HG03521 (cell line): Measurements from ENCODE around the gene SIGLEC12.
"Not testable (repeated sequence)": the region's sequence is repeated elsewhere in the genome, so short reads cannot be mapped to it uniquely, and the experiment has no call there.

Experiments used
- ATAC-seq: cut with Tn5 transposase; IDR thresholded peaks from one replicate; pipeline ENCODE4 v1.9.1; 2021; ENCODE audit warnings: mild to moderate bottlenecking, moderate library complexity; ENCODE audit not compliant: unreplicated experiment

Gene SIGLEC12

DNA sequence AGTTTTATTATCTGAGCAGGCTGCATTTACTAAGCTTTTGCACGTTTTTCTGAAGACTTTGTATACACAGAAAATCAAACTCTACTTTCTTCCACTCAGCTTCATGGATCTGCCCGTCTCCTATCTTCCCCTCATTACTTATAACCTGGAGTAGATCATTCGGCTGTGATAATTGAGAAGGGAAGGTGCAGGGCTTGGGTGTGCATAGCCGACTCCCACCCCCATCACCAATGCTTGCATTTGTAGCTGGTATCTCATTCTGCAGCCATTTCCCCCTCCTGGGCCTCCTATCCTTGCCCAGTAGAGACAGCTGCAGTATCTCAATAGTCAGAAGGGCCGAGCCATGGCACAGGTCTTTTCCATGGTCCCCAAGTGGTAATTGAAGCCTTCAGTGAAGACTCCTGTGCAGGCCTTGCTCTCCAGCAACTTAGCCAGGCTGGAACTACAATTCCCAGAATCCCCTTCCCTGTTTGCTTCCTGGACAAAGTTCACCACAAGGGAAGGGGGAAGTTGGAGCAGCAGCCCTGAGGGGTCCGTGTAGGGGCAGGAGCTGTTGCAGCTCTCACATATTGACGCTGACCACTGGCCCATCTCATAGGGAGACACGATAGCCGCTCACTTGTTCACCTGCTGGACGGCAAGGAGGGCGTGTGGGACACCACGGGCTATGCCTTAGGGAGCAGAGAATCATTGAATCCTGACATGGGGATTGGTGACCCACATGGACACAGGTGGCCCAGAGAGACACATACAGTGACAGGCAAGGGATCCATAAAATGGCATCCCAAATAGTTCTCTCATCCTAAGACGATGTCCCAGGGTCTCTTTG, 41.2 kb downstream of the SIGLEC12 start:
- no peak for ATAC-seq

DNA sequence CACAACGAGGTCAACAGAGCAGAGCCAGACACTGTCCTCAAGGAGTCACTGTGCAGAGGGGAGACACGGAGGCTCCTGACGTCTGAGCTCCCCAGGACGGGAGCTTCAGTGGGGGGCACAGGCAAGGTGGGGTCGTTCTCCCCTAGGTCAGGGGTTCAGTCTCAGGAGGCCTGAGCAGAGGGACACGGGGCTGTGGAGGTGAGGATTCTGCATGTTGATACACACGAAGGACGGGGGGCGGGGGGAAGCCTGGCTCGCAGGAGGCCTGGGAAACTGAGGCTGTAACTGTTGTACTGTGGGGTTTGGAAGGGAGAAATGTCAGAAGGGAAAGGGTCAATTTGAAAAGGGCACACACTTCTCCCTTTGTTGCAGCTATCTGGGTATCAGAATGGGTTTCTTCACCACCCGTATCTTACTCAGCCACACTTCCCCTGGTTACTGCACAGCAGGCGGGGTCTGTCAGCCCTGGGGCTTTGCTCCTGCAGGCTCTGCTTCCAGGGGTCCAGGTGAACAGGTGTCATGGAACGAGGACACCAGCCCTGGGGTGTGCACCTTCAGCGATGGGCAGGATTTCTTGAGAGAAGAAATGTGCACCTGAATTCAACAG, 42.6 kb downstream of the SIGLEC12 start:
- no peak for ATAC-seq

DNA sequence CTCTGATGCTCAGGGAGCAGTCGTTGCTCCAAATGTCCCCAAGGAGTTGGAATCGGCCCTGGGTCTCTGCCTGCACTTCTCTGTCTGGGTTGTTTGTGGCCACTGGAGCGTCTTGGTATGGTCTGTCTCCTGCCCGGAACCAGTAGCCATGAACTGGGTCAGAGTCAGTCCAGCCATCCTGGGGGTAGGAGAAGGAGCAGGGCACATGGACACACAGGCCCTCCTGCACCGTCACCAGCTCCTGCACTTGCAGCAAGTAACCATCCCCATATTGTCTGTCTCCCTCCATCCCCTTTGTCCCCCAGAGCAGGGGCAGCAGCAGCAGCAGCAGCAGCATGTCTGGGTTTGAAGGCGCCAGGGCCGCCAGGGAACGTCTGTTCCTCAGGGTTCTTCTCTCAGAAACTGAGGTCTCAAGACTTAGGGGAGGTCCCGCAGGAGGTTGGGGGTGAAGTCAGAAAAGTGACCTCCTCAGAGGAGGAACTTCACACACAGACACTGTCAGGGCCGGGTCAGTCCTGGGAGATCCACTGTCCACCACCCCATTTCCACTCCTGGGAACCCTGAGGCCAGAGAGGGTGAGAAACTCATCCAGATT, 43.5 kb downstream of the SIGLEC12 start, which contains the start of gene SIGLEC8:
TSS of gene SIGLEC8 (minus strand) at position 404 of the 595 bp plus-strand sequence. CDS start at position 337, 67 bp downstream.
- no peak for ATAC-seq

DNA sequence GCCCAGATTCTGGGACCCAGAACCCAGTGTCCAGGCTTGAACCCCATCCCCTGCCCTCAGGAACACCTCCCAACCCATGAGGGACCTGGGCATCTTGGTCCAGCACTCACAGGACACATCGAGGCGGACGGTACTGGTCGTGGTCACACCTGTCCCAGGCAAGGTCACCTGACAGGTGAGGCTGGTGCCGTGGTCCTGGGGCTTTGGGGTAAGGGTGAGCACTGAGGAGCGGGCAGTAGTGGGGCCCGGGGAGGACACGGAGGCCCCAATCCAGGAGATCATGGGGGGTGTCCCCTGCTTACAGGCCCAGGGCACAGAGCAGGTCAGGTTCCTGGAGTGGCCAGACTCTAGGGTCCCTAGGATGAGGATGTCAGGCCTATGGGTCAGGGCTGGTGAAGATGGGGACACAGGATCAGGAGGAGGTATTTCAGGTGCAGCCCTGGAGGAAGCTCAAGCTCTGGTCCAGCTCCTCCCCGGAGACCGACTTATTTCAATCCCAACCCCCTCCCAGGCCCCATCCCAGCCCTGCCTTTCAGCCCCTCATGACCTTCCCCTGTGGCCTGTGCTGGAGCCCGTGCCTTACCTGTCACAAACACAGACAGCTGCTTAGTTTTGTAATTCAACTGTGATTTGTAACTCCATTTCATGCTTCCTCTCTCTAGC, 44.1 kb downstream of the SIGLEC12 start:
- ATAC-seq: no peak

DNA sequence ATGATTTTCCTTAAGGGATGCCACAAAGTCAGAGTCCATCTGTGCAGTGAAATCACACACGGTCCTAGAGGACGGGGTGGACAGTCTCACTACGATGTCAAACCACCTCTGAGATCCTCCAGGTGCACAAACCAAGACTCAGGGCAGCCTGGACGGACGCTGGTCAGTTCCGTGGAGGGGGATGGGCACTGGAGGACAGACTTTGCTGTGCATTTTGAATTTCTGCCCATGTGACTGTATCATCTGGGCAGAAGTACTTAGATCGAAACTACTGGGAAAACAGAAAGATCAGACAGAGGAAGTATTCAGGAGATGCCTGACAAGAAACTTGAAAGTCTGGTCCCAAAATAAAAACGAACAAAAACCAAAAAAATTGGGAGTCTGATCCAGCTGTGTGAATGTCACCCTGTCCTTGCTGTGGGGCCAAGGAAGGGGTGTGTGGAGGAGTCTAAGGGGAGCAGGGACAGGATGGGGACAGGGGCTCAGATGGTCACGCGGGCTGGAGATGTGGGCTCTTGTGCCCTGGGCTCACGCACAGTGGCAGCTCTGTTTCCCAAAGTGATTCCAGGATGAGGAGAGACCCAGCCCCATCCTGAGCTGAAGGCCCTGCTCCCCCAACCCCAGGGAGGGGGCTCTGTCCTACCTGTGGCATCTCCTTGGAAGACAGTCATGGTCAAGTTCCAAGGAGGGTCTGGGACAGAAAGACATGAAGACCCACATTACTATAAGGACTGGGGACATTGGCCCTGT, 44.9 kb downstream of the SIGLEC12 start:
- ATAC-seq: no peak

DNA sequence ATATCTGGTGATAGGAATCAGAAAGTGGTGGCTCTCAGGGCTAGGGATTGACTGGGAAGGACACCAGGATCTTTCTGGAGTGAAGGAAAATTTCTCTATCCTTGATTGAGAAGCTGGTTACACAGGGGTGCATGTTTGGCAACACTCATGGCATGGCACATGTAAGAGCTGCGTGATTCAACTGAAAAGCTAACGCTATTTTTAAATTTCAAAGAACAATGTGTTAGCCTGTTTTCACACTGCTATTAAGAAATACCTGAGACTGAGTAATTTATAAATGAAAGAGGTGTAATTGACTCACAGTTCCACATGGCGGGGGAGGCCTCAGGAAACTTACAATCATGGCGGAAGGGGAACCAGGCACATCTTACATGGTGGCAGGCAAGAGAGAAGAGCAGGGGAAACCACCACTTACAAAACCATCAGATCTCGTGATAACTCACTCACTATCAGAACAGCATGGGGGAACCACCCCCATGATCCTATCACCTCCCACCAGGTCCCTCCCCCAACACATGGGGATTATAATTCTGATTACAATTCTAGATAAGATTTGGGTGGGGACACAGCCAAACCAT, 50.8 kb downstream of the SIGLEC12 start:
- ATAC-seq: no peak

DNA sequence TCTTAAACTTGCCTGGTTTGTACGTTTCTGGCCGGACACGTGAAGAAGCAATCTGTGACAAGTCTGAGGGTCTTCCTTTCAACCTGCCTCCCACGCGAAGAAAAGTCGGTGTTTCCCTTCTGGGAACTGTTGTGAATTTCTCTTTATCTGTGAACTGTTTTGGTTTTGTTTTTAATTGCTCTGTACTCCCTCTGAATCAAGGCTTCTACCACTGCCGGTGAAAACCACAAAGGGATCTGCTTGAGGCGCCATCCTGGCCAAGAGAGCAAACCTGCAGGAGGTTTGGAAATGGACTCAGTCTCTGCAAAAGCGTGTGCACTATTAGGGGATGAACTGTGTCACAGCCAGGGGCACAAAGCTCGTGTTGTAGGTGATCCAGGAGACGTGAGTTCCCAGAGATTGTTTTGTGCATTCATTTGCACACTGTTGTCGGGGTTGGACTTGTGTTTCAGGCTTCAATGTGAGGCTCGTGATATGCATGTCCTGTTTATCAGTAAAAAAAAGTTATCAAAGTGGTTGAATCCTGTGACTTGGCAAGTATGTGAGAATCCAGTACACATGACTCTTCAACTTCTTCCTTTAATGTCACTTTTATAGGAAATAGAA, 53.1 kb downstream of the SIGLEC12 start:
- no peak for ATAC-seq

DNA sequence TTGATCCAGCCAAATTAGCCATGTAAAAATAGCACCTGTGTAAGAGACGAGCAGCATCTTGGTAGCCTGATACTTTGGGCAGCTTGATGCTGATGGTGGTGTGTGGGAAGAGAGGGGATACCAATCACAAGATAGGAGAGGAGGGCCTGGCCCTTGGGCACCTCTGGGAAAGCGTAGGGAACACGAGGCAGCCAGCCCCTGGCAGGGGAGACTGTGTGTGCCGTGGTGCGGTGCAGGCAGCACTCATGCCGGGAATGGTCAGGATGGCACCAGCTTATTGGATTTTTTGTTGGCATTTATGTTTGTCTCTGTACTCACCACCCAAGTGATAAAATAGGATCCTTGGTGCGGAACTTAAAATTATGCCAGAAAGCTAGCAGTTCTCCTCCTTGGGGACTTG, 53.6 kb downstream of the SIGLEC12 start:
- ATAC-seq: no peak

DNA sequence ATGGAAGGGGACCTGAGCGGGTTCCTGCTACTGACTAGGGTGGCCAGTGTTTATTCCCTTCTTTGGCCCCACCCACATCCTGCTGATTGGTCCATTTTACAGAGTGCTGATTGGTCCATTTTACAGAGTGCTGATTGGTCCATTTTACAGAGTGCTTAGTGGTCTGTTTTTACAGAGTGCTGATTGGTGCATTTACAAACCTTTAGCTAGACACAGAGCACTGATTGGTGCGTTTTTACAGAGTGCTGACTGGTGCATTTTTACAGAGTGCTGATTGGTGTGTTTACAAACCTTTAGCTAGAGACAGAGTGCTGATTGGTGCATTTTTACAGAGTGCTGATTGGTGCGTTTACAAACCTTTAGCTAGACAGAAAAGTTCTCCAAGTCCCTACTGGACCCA, 54.1 kb downstream of the SIGLEC12 start:
- not testable (repeated sequence) for ATAC-seq

DNA sequence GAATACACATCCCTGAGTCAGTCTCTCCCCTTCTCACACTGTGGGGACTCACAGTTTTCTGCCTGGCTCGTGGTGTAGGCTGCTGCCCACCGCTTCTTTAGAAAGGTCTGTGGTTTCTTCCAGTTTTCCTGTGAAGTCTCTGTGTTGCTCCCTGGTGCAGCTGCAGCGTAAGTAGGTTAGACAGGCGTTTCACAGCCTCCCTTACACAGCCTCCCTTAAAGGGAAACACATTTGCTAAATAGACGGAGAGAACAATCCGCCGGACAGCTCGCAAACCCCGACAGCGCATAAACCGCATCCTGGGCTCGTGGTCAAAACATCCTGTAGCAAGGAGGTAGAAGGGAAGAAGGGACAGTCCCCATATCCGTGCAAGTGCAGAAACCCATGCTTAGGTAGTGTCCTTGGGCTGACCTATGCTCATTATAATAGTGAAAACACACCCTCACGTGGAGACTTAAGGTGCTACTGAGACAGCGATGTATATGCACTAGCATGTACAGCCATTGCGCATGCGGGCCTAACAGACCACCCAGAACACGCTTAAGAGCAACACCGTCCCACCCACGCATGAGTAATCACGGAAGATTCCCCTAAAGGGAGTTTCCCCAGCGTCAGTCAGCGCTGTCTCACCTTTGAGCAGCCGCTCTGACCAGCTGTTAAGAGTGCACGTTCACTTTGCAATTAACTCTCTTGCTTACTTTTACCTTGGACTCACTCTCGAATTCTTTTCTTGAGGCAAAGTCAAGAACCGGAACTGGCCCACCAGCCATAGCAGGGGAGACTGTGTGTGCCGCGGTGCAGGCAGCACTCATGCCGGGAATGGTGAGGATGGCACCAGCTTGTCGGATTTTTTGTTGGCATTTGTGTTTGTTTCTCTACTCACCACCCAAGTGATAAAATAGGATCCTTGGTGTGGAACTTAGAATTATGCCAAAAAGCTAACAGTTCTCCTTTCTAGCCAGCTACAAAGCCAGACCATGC, 59.9 kb downstream of the SIGLEC12 start:
- ATAC-seq: peak; percentile 83
